ENCODE measurements around the gene LHX2.

The LHX2 gene

GRCh38 chr9:124024107-124024506 is 12.5 kb downstream of the LHX2 start:
- TF ChIP-seq GATA2 (IDR thresholded peaks at IDR 0.05; ENCODE audit: low read depth, low read length) = no peak
- TF ChIP-seq GATA3 (IDR thresholded peaks at IDR 0.05; ENCODE audit: low read depth, low read length) = no peak

DNA sequence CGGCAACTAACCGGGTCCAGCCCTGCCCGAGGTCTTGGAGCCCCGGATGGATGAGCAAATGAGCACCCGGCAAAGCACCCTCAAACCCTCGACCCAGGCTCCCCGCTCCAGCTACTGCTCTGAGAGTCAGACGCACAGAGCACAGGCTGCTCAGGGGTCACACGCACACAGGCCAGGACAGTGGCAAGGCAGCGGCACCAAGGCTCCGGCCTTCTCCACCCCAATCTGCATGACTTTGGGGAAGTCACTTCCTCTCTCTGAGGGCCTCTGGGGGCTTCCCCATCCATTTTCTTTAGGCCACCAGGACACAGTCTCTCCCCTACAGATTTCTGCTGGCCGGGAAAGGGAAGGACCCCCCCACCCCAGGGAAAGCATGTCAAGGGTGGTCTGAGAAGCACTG is 18.0 kb downstream of the LHX2 start:
- TF ChIP-seq GATA2 (IDR thresholded peaks at IDR 0.05; ENCODE audit: low read depth, low read length) (no peak), GATA3 (IDR thresholded peaks at IDR 0.05; ENCODE audit: low read depth, low read length) (no peak)

DNA sequence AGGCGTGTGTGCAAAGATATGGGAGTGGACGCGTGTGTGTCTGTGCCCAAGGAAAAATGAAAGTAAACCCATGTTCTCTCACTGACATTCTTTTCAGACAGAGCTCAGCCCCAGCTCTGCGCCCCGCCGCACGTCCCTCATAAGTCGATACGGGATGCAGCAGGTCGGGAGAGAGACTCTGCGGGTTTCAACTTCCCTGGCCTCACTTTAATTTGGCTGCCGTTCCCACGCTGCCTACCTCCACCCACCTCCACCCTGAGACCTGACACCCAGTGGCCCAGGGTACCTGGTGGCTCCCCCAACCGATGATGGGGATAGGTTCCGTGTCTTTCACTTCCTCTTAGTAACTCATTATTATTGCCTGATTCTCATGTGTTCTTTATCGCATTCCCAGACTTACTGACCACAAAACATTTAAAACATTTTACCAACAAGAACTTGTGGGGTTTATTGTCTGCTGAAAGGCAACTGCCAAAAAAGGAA is 19.4 kb downstream of the LHX2 start:
- TF ChIP-seq GATA3 (IDR thresholded peaks at IDR 0.05; ENCODE audit: low read depth, low read length) = no peak
- no peak for TF ChIP-seq GATA2 (IDR thresholded peaks at IDR 0.05; ENCODE audit: low read depth, low read length)

DNA sequence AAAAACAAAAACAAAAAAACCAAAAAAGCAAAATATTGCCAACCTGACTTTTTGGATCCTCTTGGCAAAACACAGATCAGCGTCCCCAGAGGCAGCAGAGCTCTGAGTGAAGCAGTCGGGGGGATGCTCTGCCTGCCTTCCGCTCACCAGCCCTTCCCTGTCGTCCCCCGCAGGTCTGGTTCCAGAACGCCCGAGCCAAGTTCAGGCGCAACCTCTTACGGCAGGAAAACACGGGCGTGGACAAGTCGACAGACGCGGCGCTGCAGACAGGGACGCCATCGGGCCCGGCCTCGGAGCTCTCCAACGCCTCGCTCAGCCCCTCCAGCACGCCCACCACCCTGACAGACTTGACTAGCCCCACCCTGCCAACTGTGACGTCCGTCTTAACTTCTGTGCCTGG is 20.7 kb downstream of the LHX2 start:
- no peak for TF ChIP-seq GATA2 (IDR thresholded peaks at IDR 0.05; ENCODE audit: low read depth, low read length)
- TF ChIP-seq GATA3 (IDR thresholded peaks at IDR 0.05; ENCODE audit: low read depth, low read length) = no peak

GRCh38 chr9:124033348-124033747 is 21.8 kb downstream of the LHX2 start:
- TF ChIP-seq GATA3 (IDR thresholded peaks at IDR 0.05; ENCODE audit: low read depth, low read length) = no peak
- no peak for TF ChIP-seq GATA2 (IDR thresholded peaks at IDR 0.05; ENCODE audit: low read depth, low read length)

DNA sequence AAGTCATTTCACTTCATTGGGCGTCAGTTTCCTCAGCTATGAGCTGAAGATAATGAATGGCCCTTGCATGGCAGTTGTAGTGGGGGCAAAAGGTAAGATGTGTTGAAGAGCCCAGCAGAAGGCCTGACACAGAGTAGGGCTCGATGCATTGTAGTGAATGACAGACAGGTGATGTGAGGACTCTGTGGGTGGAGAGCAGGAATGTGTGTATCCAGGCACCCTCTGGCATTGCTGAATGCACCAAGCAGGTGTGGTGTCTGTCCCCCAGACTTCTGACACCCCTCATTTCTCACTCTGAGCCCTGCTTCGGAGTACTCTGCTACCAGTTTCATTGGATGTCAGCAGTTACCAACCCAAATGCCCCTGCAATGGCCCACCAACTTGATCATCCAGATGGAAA is 22.4 kb downstream of the LHX2 start:
- no peak for TF ChIP-seq GATA2 (IDR thresholded peaks at IDR 0.05; ENCODE audit: low read depth, low read length)
- TF ChIP-seq GATA3 (IDR thresholded peaks at IDR 0.05; ENCODE audit: low read depth, low read length) = no peak

DNA sequence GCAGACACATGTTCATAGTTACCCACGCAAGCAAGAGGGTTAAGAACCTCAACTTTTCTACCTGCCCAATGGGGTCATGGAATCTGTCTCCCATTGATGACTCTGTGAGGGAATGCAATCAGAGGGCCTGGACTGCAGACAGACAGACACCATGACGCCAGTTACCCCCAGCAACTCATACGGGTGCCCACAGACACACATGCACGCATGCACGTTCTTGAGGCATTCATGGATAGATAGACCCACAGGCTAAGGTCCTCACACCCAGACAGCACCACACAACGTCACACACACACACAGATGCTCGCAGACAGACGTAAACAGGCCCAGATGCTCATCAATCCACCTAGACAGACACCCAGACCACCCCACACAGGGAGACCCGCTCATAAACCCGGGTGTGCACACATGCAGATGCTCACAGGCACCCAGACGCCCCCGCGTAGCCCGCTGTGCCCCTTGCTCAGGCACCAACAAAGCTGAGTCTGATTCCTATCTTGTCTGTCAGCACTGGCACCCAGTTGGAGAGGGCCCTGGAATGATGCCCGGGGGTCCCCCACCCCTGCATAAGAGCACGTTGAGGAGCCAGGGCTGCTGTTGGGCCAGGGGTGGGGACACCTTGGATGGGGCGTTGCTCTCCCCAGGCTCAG is 23.6 kb downstream of the LHX2 start:
- TF ChIP-seq GATA2 (IDR thresholded peaks at IDR 0.05; ENCODE audit: low read depth, low read length) (no peak), GATA3 (IDR thresholded peaks at IDR 0.05; ENCODE audit: low read depth, low read length) (no peak)

GRCh38 chr9:124036578-124036977 is 25.0 kb downstream of the LHX2 start:
- TF ChIP-seq GATA2 (IDR thresholded peaks at IDR 0.05; ENCODE audit: low read depth, low read length) (no peak), GATA3 (IDR thresholded peaks at IDR 0.05; ENCODE audit: low read depth, low read length) (no peak)

- TF ChIP-seq GATA3 (IDR thresholded peaks at IDR 0.05; ENCODE audit: low read depth, low read length) (no peak), GATA2 (IDR thresholded peaks at IDR 0.05; ENCODE audit: low read depth, low read length) (no peak)
These were observed 26.2 kb downstream of the LHX2 start for GRCh38 chr9:124037790-124038189.

DNA sequence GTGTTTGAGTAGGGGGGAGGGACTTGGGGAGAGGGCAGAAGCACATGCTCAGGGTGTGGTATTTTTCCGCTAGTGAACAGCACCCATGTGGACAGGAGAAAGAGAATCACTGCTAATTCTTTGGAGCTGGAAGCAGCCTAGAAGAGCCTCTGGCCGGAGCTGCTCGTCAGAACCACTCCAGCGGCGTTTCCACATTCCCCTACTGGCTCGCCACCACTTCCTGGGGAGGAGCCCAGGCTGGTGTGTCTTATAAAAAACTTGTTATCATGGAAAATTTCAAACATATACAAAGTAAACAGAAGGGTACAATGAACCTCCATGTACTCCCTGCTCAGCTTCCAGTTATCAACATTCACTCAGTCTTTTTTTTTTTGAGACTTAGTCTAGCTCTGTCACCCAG is 26.7 kb downstream of the LHX2 start:
- TF ChIP-seq GATA3 (IDR thresholded peaks at IDR 0.05; ENCODE audit: low read depth, low read length) = no peak
- no peak for TF ChIP-seq GATA2 (IDR thresholded peaks at IDR 0.05; ENCODE audit: low read depth, low read length)

- no peak for TF ChIP-seq GATA2 (IDR thresholded peaks at IDR 0.05; ENCODE audit: low read depth, low read length)
These were observed 27.4 kb downstream of the LHX2 start for GRCh38 chr9:124038790-124039633.

- TF ChIP-seq GATA2 (IDR thresholded peaks at IDR 0.05; ENCODE audit: low read depth, low read length) = no peak
- TF ChIP-seq GATA3 (IDR thresholded peaks at IDR 0.05; ENCODE audit: low read depth, low read length) = no peak
These were observed 28.8 kb downstream of the LHX2 start for GRCh38 chr9:124040186-124040931.

GRCh38 chr9:124040935-124041816 is 29.6 kb downstream of the LHX2 start:
- no peak for TF ChIP-seq GATA3 (IDR thresholded peaks at IDR 0.05; ENCODE audit: low read depth, low read length)
- no peak for TF ChIP-seq GATA2 (IDR thresholded peaks at IDR 0.05; ENCODE audit: low read depth, low read length)

GRCh38 chr9:124041817-124042116 is 30.2 kb downstream of the LHX2 start:
- TF ChIP-seq GATA2 (IDR thresholded peaks at IDR 0.05; ENCODE audit: low read depth, low read length) (no peak), GATA3 (IDR thresholded peaks at IDR 0.05; ENCODE audit: low read depth, low read length) (no peak)

All from SH-SY5Y (cell line).